IMR-90 (cell line): Measurements from ENCODE around the gene OR14J1.

Source experiments
- BHLHE40 ChIP-seq: fragments of 150-350 bp; IDR thresholded peaks from 2 replicates; pipeline ENCODE4 v1.6.1; 2016; ENCODE audit warnings: mild to moderate bottlenecking, low read depth, low read length
- CEBPB ChIP-seq: IDR thresholded peaks from 2 replicates; pipeline ENCODE4 v1.6.1; 2012; ENCODE audit warnings: low read depth, low read length, improper control_type of control experiment
- POLR2A ChIP-seq: IDR thresholded peaks from 2 replicates; pipeline ENCODE4 v1.6.1; 2012; ENCODE audit warnings: mild to moderate bottlenecking, low read depth, low read length
- SMC3 ChIP-seq: fragments of 150-350 bp; IDR thresholded peaks from 2 replicates; pipeline ENCODE4 v1.6.1; 2016; ENCODE audit warnings: low read depth, mild to moderate bottlenecking, antibody characterized with exemption, low read length, moderate library complexity
- TF ChIP-seq, protein P1 (sequence below): conservative IDR thresholded peaks from 2 replicates; pipeline ENCODE4 v1.5.1; 2012; ENCODE audit warnings: mild to moderate bottlenecking, low read depth, low read length, improper control_type of control experiment

- TF ChIP-seq, protein P1, sequence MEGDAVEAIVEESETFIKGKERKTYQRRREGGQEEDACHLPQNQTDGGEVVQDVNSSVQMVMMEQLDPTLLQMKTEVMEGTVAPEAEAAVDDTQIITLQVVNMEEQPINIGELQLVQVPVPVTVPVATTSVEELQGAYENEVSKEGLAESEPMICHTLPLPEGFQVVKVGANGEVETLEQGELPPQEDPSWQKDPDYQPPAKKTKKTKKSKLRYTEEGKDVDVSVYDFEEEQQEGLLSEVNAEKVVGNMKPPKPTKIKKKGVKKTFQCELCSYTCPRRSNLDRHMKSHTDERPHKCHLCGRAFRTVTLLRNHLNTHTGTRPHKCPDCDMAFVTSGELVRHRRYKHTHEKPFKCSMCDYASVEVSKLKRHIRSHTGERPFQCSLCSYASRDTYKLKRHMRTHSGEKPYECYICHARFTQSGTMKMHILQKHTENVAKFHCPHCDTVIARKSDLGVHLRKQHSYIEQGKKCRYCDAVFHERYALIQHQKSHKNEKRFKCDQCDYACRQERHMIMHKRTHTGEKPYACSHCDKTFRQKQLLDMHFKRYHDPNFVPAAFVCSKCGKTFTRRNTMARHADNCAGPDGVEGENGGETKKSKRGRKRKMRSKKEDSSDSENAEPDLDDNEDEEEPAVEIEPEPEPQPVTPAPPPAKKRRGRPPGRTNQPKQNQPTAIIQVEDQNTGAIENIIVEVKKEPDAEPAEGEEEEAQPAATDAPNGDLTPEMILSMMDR, result no peak
- no peak for TF ChIP-seq POLR2A
- no peak for TF ChIP-seq SMC3
- TF ChIP-seq CEBPB, result no peak
- no peak for TF ChIP-seq BHLHE40
Measured at GRCh38 chr6:29255530-29255929, 46.0 kb upstream of the OR14J1 start.
